H1 (cell line): ENCODE data around the gene ACE. TPM values are rescaled to one million over a fixed set of nuclear protein-coding genes. Genes with fewer than 3 reads are reported as not detected.

Experiments
- CEBPB ChIP-seq: IDR thresholded peaks from 2 replicates; pipeline ENCODE4 v1.6.1; 2012; ENCODE audit warnings: low read depth, low read length
- E2F6 ChIP-seq: IDR thresholded peaks from 2 replicates; pipeline ENCODE4 v1.6.1; 2012; ENCODE audit warnings: inconsistent platforms
- FOSL1 ChIP-seq: IDR thresholded peaks from 2 replicates; pipeline ENCODE4 v1.6.1; 2011; ENCODE audit warnings: mild to moderate bottlenecking, low read depth, low read length, moderate library complexity; ENCODE audit not compliant: insufficient read depth
- RXRA ChIP-seq: IDR thresholded peaks from 2 replicates; pipeline ENCODE4 v1.6.1; 2011; ENCODE audit warnings: low read depth, mild to moderate bottlenecking, low read length, moderate library complexity; ENCODE audit not compliant: insufficient read depth
- SUZ12 ChIP-seq: fragments of 200-600 bp; sonication (generic); IDR thresholded peaks from 2 replicates; pipeline ENCODE4 v1.6.1; 2012; ENCODE audit warnings: mild to moderate bottlenecking, inconsistent platforms, low read length, moderate library complexity, mixed read lengths
- TEAD4 ChIP-seq: IDR thresholded peaks from 2 replicates; pipeline ENCODE4 v1.6.1; 2012; ENCODE audit warnings: low read depth, low read length, inconsistent platforms, mixed read lengths
- polyA plus RNA-seq, 7 experiments: library from polyadenylated mRNA; depleted of rRNA in 3 of 7; stranded (reverse) in 5 of 7; unstranded in 2 of 7; fragments of >200 nt in 5 of 7; fragments of 200-250 nt in 2 of 7; gene quantifications; 1 replicate in 5 of 7; 2 replicates in 1 of 7; 4 replicates in 1 of 7; pipeline versions ENCODE4 v1.2.1 to v1.2.3, GENCODE V29; 2011 to 2013; ENCODE audit warnings: missing spikeins in 2 of 7, mixed read lengths in 2 of 7
- total RNA-seq: library from RNA; stranded (reverse); fragmentation: NEBNext Ultra II Directional; extraction: Animal tissue kit (Norgen Biotek cat#: 25700); gene quantifications from 2 replicates; pipeline ENCODE4 v1.2.1, GENCODE V29; 2021
- TF ChIP-seq, protein P1 (sequence below): IDR thresholded peaks from 2 replicates; pipeline ENCODE4 v1.6.1; 2011; ENCODE audit warnings: low read length, improper control_type of control experiment
- TF ChIP-seq, protein P2 (sequence below): fragments of 300-600 bp; sonication (generic); IDR thresholded peaks from 2 replicates; pipeline ENCODE4 v1.7.1; 2012; ENCODE audit warnings: low read length, moderate library complexity, mild to moderate bottlenecking, inconsistent platforms; ENCODE audit not compliant: insufficient replicate concordance

ACE gene
- total and polyA plus RNA-seq, 2 of the 8 experiments (the other 6 are each of a cell fraction or from before 2014, with no cell fraction given), result 2.5 to 5.5 TPM

DNA sequence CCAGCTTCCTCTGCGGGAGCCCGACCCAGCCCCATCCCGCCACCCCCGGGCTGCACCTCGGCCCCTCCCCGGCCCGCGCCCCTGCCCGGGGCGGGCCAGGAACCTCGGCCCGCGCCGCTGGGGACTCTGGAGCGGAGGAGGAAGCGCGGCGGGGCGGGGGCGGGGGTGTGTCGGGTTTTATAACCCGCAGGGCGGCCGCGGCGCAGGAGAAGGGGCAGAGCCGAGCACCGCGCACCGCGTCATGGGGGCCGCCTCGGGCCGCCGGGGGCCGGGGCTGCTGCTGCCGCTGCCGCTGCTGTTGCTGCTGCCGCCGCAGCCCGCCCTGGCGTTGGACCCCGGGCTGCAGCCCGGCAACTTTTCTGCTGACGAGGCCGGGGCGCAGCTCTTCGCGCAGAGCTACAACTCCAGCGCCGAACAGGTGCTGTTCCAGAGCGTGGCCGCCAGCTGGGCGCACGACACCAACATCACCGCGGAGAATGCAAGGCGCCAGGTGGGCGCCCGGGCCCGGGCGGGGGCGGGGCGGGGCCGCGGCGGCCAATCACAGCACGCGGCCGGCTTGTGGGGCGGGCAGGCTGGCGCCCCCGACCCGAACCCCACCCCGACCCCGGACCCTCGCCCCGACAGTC, at the start of gene ACE (continued):
- TF ChIP-seq, protein P1, sequence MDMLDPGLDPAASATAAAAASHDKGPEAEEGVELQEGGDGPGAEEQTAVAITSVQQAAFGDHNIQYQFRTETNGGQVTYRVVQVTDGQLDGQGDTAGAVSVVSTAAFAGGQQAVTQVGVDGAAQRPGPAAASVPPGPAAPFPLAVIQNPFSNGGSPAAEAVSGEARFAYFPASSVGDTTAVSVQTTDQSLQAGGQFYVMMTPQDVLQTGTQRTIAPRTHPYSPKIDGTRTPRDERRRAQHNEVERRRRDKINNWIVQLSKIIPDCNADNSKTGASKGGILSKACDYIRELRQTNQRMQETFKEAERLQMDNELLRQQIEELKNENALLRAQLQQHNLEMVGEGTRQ, result no peak
- TF ChIP-seq TEAD4 (peak; percentile 29; the same call in 1 of the 2 replicates), E2F6 (no peak; the same call in 1 of the 2 replicates), RXRA (no peak), SUZ12 (no peak), CEBPB (no peak), FOSL1 (no peak)
- TF ChIP-seq, protein P2, sequence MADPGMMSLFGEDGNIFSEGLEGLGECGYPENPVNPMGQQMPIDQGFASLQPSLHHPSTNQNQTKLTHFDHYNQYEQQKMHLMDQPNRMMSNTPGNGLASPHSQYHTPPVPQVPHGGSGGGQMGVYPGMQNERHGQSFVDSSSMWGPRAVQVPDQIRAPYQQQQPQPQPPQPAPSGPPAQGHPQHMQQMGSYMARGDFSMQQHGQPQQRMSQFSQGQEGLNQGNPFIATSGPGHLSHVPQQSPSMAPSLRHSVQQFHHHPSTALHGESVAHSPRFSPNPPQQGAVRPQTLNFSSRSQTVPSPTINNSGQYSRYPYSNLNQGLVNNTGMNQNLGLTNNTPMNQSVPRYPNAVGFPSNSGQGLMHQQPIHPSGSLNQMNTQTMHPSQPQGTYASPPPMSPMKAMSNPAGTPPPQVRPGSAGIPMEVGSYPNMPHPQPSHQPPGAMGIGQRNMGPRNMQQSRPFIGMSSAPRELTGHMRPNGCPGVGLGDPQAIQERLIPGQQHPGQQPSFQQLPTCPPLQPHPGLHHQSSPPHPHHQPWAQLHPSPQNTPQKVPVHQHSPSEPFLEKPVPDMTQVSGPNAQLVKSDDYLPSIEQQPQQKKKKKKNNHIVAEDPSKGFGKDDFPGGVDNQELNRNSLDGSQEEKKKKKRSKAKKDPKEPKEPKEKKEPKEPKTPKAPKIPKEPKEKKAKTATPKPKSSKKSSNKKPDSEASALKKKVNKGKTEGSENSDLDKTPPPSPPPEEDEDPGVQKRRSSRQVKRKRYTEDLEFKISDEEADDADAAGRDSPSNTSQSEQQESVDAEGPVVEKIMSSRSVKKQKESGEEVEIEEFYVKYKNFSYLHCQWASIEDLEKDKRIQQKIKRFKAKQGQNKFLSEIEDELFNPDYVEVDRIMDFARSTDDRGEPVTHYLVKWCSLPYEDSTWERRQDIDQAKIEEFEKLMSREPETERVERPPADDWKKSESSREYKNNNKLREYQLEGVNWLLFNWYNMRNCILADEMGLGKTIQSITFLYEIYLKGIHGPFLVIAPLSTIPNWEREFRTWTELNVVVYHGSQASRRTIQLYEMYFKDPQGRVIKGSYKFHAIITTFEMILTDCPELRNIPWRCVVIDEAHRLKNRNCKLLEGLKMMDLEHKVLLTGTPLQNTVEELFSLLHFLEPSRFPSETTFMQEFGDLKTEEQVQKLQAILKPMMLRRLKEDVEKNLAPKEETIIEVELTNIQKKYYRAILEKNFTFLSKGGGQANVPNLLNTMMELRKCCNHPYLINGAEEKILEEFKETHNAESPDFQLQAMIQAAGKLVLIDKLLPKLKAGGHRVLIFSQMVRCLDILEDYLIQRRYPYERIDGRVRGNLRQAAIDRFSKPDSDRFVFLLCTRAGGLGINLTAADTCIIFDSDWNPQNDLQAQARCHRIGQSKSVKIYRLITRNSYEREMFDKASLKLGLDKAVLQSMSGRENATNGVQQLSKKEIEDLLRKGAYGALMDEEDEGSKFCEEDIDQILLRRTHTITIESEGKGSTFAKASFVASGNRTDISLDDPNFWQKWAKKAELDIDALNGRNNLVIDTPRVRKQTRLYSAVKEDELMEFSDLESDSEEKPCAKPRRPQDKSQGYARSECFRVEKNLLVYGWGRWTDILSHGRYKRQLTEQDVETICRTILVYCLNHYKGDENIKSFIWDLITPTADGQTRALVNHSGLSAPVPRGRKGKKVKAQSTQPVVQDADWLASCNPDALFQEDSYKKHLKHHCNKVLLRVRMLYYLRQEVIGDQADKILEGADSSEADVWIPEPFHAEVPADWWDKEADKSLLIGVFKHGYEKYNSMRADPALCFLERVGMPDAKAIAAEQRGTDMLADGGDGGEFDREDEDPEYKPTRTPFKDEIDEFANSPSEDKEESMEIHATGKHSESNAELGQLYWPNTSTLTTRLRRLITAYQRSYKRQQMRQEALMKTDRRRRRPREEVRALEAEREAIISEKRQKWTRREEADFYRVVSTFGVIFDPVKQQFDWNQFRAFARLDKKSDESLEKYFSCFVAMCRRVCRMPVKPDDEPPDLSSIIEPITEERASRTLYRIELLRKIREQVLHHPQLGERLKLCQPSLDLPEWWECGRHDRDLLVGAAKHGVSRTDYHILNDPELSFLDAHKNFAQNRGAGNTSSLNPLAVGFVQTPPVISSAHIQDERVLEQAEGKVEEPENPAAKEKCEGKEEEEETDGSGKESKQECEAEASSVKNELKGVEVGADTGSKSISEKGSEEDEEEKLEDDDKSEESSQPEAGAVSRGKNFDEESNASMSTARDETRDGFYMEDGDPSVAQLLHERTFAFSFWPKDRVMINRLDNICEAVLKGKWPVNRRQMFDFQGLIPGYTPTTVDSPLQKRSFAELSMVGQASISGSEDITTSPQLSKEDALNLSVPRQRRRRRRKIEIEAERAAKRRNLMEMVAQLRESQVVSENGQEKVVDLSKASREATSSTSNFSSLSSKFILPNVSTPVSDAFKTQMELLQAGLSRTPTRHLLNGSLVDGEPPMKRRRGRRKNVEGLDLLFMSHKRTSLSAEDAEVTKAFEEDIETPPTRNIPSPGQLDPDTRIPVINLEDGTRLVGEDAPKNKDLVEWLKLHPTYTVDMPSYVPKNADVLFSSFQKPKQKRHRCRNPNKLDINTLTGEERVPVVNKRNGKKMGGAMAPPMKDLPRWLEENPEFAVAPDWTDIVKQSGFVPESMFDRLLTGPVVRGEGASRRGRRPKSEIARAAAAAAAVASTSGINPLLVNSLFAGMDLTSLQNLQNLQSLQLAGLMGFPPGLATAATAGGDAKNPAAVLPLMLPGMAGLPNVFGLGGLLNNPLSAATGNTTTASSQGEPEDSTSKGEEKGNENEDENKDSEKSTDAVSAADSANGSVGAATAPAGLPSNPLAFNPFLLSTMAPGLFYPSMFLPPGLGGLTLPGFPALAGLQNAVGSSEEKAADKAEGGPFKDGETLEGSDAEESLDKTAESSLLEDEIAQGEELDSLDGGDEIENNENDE, result no peak
